GM12878 (cell line): ENCODE measurements around the gene RASAL2.

Experiments used
- BRCA1 ChIP-seq: IDR thresholded peaks from 2 replicates; pipeline ENCODE4 v1.6.1; 2011; ENCODE audit warnings: low read depth, low read length, improper control_type of control experiment
- CTCF ChIP-seq, 3 experiments: IDR thresholded peaks in 2 of 3; conservative IDR thresholded peaks in 1 of 3; 2 replicates each; pipeline ENCODE4 v1.5.1; 2011; ENCODE audit warnings: low read depth in 3 of 3, low read length in 3 of 3, mild to moderate bottlenecking in 3 of 3, control low read depth in 2 of 3, moderate library complexity in 2 of 3, inconsistent platforms in 1 of 3, mixed read lengths in 1 of 3; ENCODE audit not compliant: control insufficient read depth in 2 of 3, insufficient read depth in 1 of 3; ENCODE audit errors: extremely low read depth in 1 of 3
- EP300 ChIP-seq, 2 experiments: fragments of 150-350 bp in 1 of 2; IDR thresholded peaks; 2 replicates each; pipeline ENCODE4 v1.6.1; 2011 to 2012; ENCODE audit warnings: low read depth in 2 of 2, low read length in 2 of 2, borderline replicate concordance in 1 of 2, improper control_type of control experiment in 1 of 2, inconsistent platforms in 1 of 2; ENCODE audit not compliant: control insufficient read depth in 1 of 2
- MAX ChIP-seq: IDR thresholded peaks from 2 replicates; pipeline ENCODE4 v1.6.1; 2012; ENCODE audit warnings: low read depth, low read length, improper control_type of control experiment

- no peak for TF ChIP-seq BRCA1
- no peak for TF ChIP-seq EP300 (IDR thresholded peaks at IDR 0.05; ENCODE audit: borderline replicate concordance in 1 of 2, control insufficient read depth in 1 of 2, low read depth in 2 of 2, low read length in 2 of 2)
- no peak for TF ChIP-seq MAX
- TF ChIP-seq CTCF (IDR thresholded peaks at IDR 0.05 in 2 of 3, conservative IDR thresholded peaks at IDR 0.05 in 1 of 3; ENCODE audit: control insufficient read depth in 2 of 3, extremely low read depth in 1 of 3, insufficient read depth in 1 of 3, low read depth in 3 of 3, low read length in 3 of 3), result no peak
Observed at GRCh38 chr1:178483251-178483957, 389.5 kb downstream of the RASAL2 start.
